DND-41 (cell line): ENCODE measurements around the gene MYDGF.
A peak's percentile ranks its signal among the peaks of the same experiment; 100 is the strongest.

Experiments used
- CTCF ChIP-seq: IDR thresholded peaks from 2 replicates; pipeline ENCODE4 v1.5.1; 2012; ENCODE audit warnings: borderline replicate concordance, low read length, moderate library complexity, mild to moderate bottlenecking; ENCODE audit not compliant: poor library complexity, severe bottlenecking; ENCODE audit errors: extremely low read depth
- EZH2 ChIP-seq: IDR thresholded peaks from 3 replicates; pipeline ENCODE4 v1.6.1; 2012; ENCODE audit warnings: borderline replicate concordance, low read depth, mild to moderate bottlenecking, moderate library complexity, low read length, inconsistent platforms; ENCODE audit not compliant: severe bottlenecking

GRCh38 chr19:4624733-4625362 lies 45.3 kb downstream of the MYDGF start:
- TF ChIP-seq CTCF (peak; percentile 37), EZH2 (no peak)
